ENCODE data around the gene KRT78.

KRT78 gene

DNA sequence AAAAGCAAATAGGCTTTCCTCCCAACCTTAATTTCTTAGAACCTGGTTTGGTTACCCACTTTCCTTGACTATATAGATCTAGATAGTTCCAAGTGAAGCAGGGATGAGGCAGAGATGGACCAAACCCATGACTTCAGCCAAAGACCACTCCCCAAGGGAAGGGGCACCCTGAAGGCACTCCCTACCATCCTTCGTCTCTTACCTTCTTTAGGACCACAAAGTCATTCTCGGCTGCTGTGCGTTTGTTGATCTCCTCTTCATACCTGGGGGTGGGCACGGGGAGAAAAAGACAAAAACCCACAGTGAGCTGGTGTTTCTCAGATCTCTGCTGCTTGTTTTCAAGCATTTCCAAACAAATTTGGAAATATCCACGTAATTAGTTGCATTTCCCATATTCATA lies 38.2 kb downstream of the KRT78 start:
- Histone ChIP-seq H3K4me2 (ENCODE audit: low read length, poor library complexity, severe bottlenecking) (no peak overlapping the region), H3K4me3 (ENCODE audit: insufficient read depth in 1 of 2, low read depth in 1 of 2, low read length in 2 of 2) (no peak overlapping the region), H2BK5ac (ENCODE audit: low read depth, low read length, poor library complexity, severe bottlenecking) (no peak overlapping the region), H3K18ac (ENCODE audit: low read depth in 1 of 2, low read length in 2 of 2) (no peak overlapping the region), H3K23ac (ENCODE audit: low read length in 2 of 2) (no peak overlapping the region), H3K14ac (ENCODE audit: low read length in 2 of 2) (no peak overlapping the region), H2AK5ac (ENCODE audit: low read length, severe bottlenecking) (no peak overlapping the region), H2AFZ (ENCODE audit: low read depth, low read length) (no peak overlapping the region), H4K8ac (ENCODE audit: low read length) (no peak overlapping the region), H3K27me3 (ENCODE audit: control insufficient read depth in 1 of 2, insufficient read depth in 1 of 2, low read length in 2 of 2) (peaks cover 10 to 80% of the 10 kb centered on the region in 2 experiments), H2BK12ac (ENCODE audit: low read length in 2 of 2) (no peak overlapping the region), H3K9ac (ENCODE audit: low read length) (no peak overlapping the region), H2BK15ac (ENCODE audit: low read depth, poor library complexity, severe bottlenecking) (no peak overlapping the region), H3K9me3 (ENCODE audit: control insufficient read depth, low read length) (no peaks in the 10 kb centered on the region), H3K36me3 (ENCODE audit: control insufficient read depth in 1 of 2, insufficient read depth in 2 of 2, low read depth in 1 of 2, low read length in 2 of 2) (no peaks in the 10 kb centered on the region), H3K27ac (ENCODE audit: low read length, poor library complexity, severe bottlenecking) (no peak overlapping the region), H3K79me1 (replicated peaks; ENCODE audit: low read length, poor library complexity, severe bottlenecking) (no peaks in the 10 kb centered on the region), H2BK120ac (ENCODE audit: low read depth, low read length) (no peak overlapping the region), H3K4ac (ENCODE audit: low read depth in 1 of 2, low read length in 2 of 2) (no peak overlapping the region), H3K4me1 (ENCODE audit: control insufficient read depth, insufficient read depth, low read depth, low read length) (peaks cover 15% of the 10 kb centered on the region), H4K91ac (ENCODE audit: low read length) (no peak overlapping the region)
- 55% methylated on average over 4 of the region's 5 CpGs for WGBS
- DNase-seq, result no peak

DNA sequence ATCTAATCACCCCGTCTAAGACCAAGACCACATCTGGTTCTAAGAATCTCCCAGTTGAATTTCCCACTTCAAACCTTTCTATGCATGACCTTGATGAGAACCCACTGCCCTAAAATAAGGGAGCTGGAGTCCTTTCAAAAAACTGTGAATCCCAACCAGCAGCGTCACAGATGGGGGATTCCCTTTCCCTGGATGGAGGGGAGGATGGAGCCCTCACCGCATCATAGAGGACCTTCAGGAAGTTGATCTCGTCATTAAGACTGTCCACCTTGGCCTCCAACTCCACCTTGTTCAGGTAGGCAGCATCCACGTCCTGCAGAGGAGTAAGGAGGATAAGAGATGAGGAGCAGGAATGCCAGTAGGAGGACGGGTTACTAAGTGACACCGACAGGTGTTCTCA lies 39.6 kb downstream of the KRT78 start:
- Histone ChIP-seq H3K4ac (ENCODE audit: low read depth in 1 of 2, low read length in 2 of 2) (no peak overlapping the region), H2BK5ac (ENCODE audit: low read depth, low read length, poor library complexity, severe bottlenecking) (no peak overlapping the region)
- 82% methylated on average over 6 of the region's 7 CpGs for WGBS

DNA sequence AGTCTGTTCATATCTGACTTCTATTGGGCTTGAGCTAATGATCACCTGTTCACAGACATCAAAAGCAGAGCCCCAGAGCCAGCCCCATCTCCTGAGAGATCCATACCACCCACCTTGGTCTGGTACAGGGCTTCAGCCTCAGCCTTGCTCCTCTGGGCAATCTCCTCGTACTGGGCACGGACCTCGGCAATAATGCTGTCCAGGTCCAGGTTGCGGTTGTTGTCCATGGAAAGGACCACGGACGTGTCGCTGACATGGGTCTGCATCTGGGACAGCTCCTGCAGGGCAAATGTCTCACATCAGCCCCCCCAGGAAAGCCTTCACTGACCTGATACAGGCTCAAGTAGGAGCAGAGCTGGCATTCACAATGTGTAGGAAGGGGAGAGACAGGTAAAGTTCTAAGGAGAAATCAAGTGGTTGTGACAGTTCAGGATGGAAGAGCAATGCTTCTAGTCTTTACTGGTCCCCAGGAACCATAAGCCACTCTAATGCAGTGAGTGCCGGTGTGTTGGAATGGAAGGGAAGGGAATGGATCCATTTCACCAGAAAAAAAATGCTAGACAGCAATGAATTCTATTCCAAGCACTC lies 40.1 kb downstream of the KRT78 start:
- Histone ChIP-seq H3K27ac (ENCODE audit: low read length, poor library complexity, severe bottlenecking) (no peak overlapping the region), H2BK15ac (ENCODE audit: low read depth, poor library complexity, severe bottlenecking) (no peak overlapping the region), H2BK120ac (ENCODE audit: low read depth, low read length) (no peak overlapping the region), H3K4ac (ENCODE audit: low read depth in 1 of 2, low read length in 2 of 2) (no peak overlapping the region), H3K4me1 (ENCODE audit: control insufficient read depth, insufficient read depth, low read depth, low read length) (peaks cover 17% of the 10 kb centered on the region), H2BK5ac (ENCODE audit: low read depth, low read length, poor library complexity, severe bottlenecking) (no peak overlapping the region), H4K8ac (ENCODE audit: low read length) (no peak overlapping the region), H2BK12ac (ENCODE audit: low read length in 2 of 2) (no peak overlapping the region), H3K27me3 (ENCODE audit: control insufficient read depth in 1 of 2, insufficient read depth in 1 of 2, low read length in 2 of 2) (peaks cover 14 to 85% of the 10 kb centered on the region in 2 experiments), H4K91ac (ENCODE audit: low read length) (no peak overlapping the region), H3K18ac (ENCODE audit: low read depth in 1 of 2, low read length in 2 of 2) (no peak overlapping the region), H3K9ac (ENCODE audit: low read length) (no peak overlapping the region), H3K9me3 (ENCODE audit: control insufficient read depth, low read length) (no peaks in the 10 kb centered on the region), H3K36me3 (ENCODE audit: control insufficient read depth in 1 of 2, insufficient read depth in 2 of 2, low read depth in 1 of 2, low read length in 2 of 2) (no peaks in the 10 kb centered on the region), H3K4me3 (ENCODE audit: insufficient read depth in 1 of 2, low read depth in 1 of 2, low read length in 2 of 2) (no peak overlapping the region), H3K14ac (ENCODE audit: low read length in 2 of 2) (no peak overlapping the region), H3K4me2 (ENCODE audit: low read length, poor library complexity, severe bottlenecking) (no peak overlapping the region), H2AFZ (ENCODE audit: low read depth, low read length) (no peak overlapping the region), H3K23ac (ENCODE audit: low read length in 2 of 2) (no peak overlapping the region), H3K79me1 (replicated peaks; ENCODE audit: low read length, poor library complexity, severe bottlenecking) (no peaks in the 10 kb centered on the region), H2AK5ac (ENCODE audit: low read length, severe bottlenecking) (no peak overlapping the region)
- no peak for DNase-seq
- WGBS, result 83% methylated on average over 8 of the region's 8 CpGs

More for the DNA sequence above, 39.6 kb downstream of the KRT78 start:
- Histone ChIP-seq H4K8ac (ENCODE audit: low read length) (no peak overlapping the region), H2BK12ac (ENCODE audit: low read length in 2 of 2) (no peak overlapping the region), H2AK5ac (ENCODE audit: low read length, severe bottlenecking) (no peak overlapping the region), H4K91ac (ENCODE audit: low read length) (no peak overlapping the region), H3K27me3 (ENCODE audit: control insufficient read depth in 1 of 2, insufficient read depth in 1 of 2, low read length in 2 of 2) (peaks cover 10 to 86% of the 10 kb centered on the region in 2 experiments), H3K9me3 (ENCODE audit: control insufficient read depth, low read length) (no peaks in the 10 kb centered on the region), H2BK120ac (ENCODE audit: low read depth, low read length) (no peak overlapping the region), H3K79me1 (replicated peaks; ENCODE audit: low read length, poor library complexity, severe bottlenecking) (no peaks in the 10 kb centered on the region), H2AFZ (ENCODE audit: low read depth, low read length) (no peak overlapping the region), H3K23ac (ENCODE audit: low read length in 2 of 2) (no peak overlapping the region), H3K18ac (ENCODE audit: low read depth in 1 of 2, low read length in 2 of 2) (no peak overlapping the region), H3K4me2 (ENCODE audit: low read length, poor library complexity, severe bottlenecking) (no peak overlapping the region), H2BK15ac (ENCODE audit: low read depth, poor library complexity, severe bottlenecking) (no peak overlapping the region), H3K36me3 (ENCODE audit: control insufficient read depth in 1 of 2, insufficient read depth in 2 of 2, low read depth in 1 of 2, low read length in 2 of 2) (no peaks in the 10 kb centered on the region), H3K14ac (ENCODE audit: low read length in 2 of 2) (no peak overlapping the region), H3K4me3 (ENCODE audit: insufficient read depth in 1 of 2, low read depth in 1 of 2, low read length in 2 of 2) (no peak overlapping the region), H3K9ac (ENCODE audit: low read length) (no peak overlapping the region), H3K27ac (ENCODE audit: low read length, poor library complexity, severe bottlenecking) (no peak overlapping the region), H3K4me1 (ENCODE audit: control insufficient read depth, insufficient read depth, low read depth, low read length) (peaks cover 17% of the 10 kb centered on the region)
- no peak for DNase-seq

DNA sequence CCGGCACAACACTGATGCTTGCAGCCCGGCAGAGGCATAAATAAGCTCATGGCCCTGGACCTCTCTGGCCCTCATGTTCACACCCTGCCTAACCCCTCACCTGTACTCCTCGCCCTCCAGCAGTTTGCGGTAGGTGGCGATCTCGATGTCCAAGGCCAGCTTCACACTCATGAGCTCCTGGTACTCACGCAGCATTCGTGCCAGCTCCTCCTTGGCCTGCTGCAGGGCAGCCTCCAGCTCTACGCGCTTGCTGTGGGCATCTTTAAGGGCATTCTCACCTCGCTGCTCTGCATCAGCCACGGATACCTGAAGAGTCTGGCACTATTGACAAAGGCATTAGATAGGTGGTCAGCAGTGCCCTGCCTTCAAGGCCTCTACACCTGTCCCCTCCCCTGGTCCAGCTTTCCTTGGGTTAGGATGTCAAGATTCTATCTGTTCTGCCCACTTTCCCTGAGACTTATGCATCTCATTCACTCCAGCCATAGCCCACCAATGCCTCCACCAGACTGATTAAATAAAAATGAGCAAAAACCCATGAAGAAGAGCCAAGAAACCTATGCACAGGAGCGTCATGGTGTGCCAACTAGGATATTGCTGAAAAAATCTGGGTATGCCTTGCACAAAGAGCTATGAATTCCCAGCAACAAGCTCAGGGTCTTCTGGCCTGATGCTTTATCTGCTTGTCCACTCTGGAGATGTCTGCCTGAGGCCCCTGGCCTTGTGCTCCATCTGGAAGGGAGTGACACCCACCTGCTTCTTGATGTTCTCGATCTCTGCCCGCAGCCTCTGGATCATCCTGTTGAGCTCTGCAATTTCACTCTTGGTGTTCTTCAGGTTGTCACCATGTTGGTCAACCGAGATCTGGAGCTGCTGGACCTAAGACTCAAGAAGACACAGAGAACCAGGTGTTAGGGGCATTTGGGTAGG lies 41.0 kb downstream of the KRT78 start:
- Histone ChIP-seq H3K4ac (ENCODE audit: low read depth in 1 of 2, low read length in 2 of 2) (no peak overlapping the region), H3K23ac (ENCODE audit: low read length in 2 of 2) (no peak overlapping the region)

More for the DNA sequence above, 41.0 kb downstream of the KRT78 start:
- Histone ChIP-seq H3K18ac (ENCODE audit: low read depth in 1 of 2, low read length in 2 of 2) (no peak overlapping the region), H4K91ac (ENCODE audit: low read length) (no peak overlapping the region), H3K4me2 (ENCODE audit: low read length, poor library complexity, severe bottlenecking) (no peak overlapping the region), H3K79me1 (replicated peaks; ENCODE audit: low read length, poor library complexity, severe bottlenecking) (no peaks in the 10 kb centered on the region), H2BK15ac (ENCODE audit: low read depth, poor library complexity, severe bottlenecking) (no peak overlapping the region), H2AK5ac (ENCODE audit: low read length, severe bottlenecking) (no peak overlapping the region), H3K4me1 (ENCODE audit: control insufficient read depth, insufficient read depth, low read depth, low read length) (peaks cover 17% of the 10 kb centered on the region), H3K27ac (ENCODE audit: low read length, poor library complexity, severe bottlenecking) (no peak overlapping the region), H4K8ac (ENCODE audit: low read length) (no peak overlapping the region), H3K36me3 (ENCODE audit: control insufficient read depth in 1 of 2, insufficient read depth in 2 of 2, low read depth in 1 of 2, low read length in 2 of 2) (no peaks in the 10 kb centered on the region), H2BK120ac (ENCODE audit: low read depth, low read length) (no peak overlapping the region), H3K9me3 (ENCODE audit: control insufficient read depth, low read length) (no peaks in the 10 kb centered on the region), H3K14ac (ENCODE audit: low read length in 2 of 2) (no peak overlapping the region), H3K4me3 (ENCODE audit: insufficient read depth in 1 of 2, low read depth in 1 of 2, low read length in 2 of 2) (no peak overlapping the region), H3K27me3 (ENCODE audit: control insufficient read depth in 1 of 2, insufficient read depth in 1 of 2, low read length in 2 of 2) (peaks cover 19 to 84% of the 10 kb centered on the region in 2 experiments), H3K9ac (ENCODE audit: low read length) (no peak overlapping the region), H2BK5ac (ENCODE audit: low read depth, low read length, poor library complexity, severe bottlenecking) (no peak overlapping the region), H2BK12ac (ENCODE audit: low read length in 2 of 2) (no peak overlapping the region), H2AFZ (ENCODE audit: low read depth, low read length) (no peak overlapping the region)
- WGBS, result 71% methylated on average over 16 of the region's 16 CpGs
- no peak for DNase-seq

Measured in mesenchymal stem cell (in vitro differentiated cells and primary cell).